OCI-LY3 (cell line): ENCODE data around the gene SF3A2.

Experiments
- H2AFZ ChIP-seq: fragments of 200-600, 300-600 bp; shearing (Covaris generic); 2 replicates; pipeline ENCODE4 v1.6.0; 2014; ENCODE audit warnings: antibody characterized with exemption, low read depth, low read length
- H3K27ac ChIP-seq: fragments of 200-600, 300-600 bp; sonication (generic); 2 replicates; pipeline ENCODE4 v1.5.1; 2014; ENCODE audit warnings: mild to moderate bottlenecking, low read length, moderate library complexity, mixed read lengths
- H3K27me3 ChIP-seq: fragments of 200-600, 300-600 bp; sonication (generic); 2 replicates; pipeline ENCODE4 v1.6.1; 2014; ENCODE audit warnings: low read depth, low read length, mixed read lengths
- H3K36me3 ChIP-seq: fragments of 200-600, 300-600 bp; sonication (generic); replicated peaks from 2 replicates; pipeline ENCODE3; 2014; ENCODE audit warnings: low read depth, low read length, mixed read lengths
- H3K4me1 ChIP-seq: fragments of 300-600, 200-600 bp; sonication (generic); 2 replicates; pipeline ENCODE4 v1.6.1; 2014; ENCODE audit warnings: low read length, mixed read lengths
- H3K4me2 ChIP-seq: fragments of 200-600, 300-600 bp; sonication (generic); 2 replicates; pipeline ENCODE4 v1.6.1; 2014; ENCODE audit warnings: low read length, mixed read lengths
- H3K4me3 ChIP-seq: fragments of 300-600, 200-600 bp; sonication (generic); 2 replicates; pipeline ENCODE4 v1.5.1; 2014; ENCODE audit warnings: antibody characterized with exemption, mild to moderate bottlenecking, low read length, moderate library complexity
- H3K79me2 ChIP-seq: fragments of 300-600, 200-600 bp; shearing (Covaris generic); 2 replicates; pipeline ENCODE4 v1.6.1; 2014; ENCODE audit warnings: mild to moderate bottlenecking, low read length, mixed read lengths
- H3K9ac ChIP-seq: fragments of 300-600, 200-600 bp; shearing (Covaris generic); 2 replicates; pipeline ENCODE4 v1.6.0; 2014; ENCODE audit warnings: mild to moderate bottlenecking, low read length, moderate library complexity
- H3K9me3 ChIP-seq: fragments of 200-600, 300-600 bp; shearing (Covaris generic); 2 replicates; pipeline ENCODE4 v1.6.1; 2014; ENCODE audit warnings: low read length, mixed read lengths; ENCODE audit not compliant: insufficient read depth
- H4K20me1 ChIP-seq: fragments of 200-600, 300-600 bp; sonication (generic); 2 replicates; pipeline ENCODE4 v1.6.1; 2016; ENCODE audit warnings: low read length, mixed read lengths; ENCODE audit not compliant: insufficient read depth
- EZH2phosphoT487 ChIP-seq: fragments of 200-600 bp; shearing (Covaris generic); IDR thresholded peaks from 2 replicates; pipeline ENCODE4 v1.6.1; 2018; ENCODE audit warnings: antibody characterized with exemption, mixed run types, low read depth
- TF ChIP-seq, protein P1 (sequence below): fragments of 200-600, 300-600 bp; sonication (generic); IDR thresholded peaks from 2 replicates; pipeline ENCODE4 v1.5.1; 2014; ENCODE audit warnings: antibody characterized with exemption, low read length, low read depth

Gene SF3A2

DNA sequence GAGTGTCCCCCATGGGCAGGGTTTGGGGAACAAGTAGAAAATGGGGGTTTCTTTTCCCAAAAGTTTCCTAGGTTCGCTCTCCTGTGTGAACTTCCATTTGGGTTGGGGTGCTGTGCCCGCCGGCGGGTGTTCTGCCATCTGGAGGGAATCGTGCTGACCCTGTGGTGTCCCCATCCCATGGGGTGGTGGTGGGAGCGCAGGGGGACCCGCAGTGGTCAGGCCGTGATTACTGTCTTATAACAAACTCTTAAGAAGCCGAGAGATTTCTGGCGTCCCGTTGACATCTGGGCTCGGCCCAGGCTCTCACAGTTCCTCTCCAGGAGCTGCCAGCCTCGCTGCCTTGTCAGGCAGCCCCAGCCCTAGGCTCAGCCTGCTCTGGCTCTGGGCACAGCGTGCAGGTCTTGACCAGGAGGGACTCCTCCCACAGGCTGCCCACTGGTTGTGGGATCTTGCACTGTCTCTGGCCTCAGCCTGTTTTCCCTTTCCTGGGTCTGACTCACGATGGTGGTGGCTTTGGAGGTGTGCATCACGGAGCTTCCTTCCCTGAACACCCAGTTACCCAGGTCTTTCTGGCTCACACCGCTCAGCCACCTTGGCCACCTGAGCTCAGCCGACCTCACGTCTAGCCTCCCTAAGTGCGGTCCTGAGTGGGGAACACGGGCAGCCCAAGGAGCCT is 35.0 kb upstream of the SF3A2 start:
- H3K27ac ChIP-seq, result no peak overlapping the region
- TF ChIP-seq EZH2phosphoT487, result no peak
- TF ChIP-seq, protein P1, sequence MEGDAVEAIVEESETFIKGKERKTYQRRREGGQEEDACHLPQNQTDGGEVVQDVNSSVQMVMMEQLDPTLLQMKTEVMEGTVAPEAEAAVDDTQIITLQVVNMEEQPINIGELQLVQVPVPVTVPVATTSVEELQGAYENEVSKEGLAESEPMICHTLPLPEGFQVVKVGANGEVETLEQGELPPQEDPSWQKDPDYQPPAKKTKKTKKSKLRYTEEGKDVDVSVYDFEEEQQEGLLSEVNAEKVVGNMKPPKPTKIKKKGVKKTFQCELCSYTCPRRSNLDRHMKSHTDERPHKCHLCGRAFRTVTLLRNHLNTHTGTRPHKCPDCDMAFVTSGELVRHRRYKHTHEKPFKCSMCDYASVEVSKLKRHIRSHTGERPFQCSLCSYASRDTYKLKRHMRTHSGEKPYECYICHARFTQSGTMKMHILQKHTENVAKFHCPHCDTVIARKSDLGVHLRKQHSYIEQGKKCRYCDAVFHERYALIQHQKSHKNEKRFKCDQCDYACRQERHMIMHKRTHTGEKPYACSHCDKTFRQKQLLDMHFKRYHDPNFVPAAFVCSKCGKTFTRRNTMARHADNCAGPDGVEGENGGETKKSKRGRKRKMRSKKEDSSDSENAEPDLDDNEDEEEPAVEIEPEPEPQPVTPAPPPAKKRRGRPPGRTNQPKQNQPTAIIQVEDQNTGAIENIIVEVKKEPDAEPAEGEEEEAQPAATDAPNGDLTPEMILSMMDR, result no peak
- no peak overlapping the region for H3K4me2 ChIP-seq
- H3K4me3 ChIP-seq, result no peak overlapping the region
- no peaks in the 10 kb centered on the region for H3K27me3 ChIP-seq
- H3K9me3 ChIP-seq, result no peaks in the 10 kb centered on the region
- no peak overlapping the region for H2AFZ ChIP-seq
- peaks cover 42% of the 10 kb centered on the region for H4K20me1 ChIP-seq
- peaks cover 32% of the 10 kb centered on the region for H3K79me2 ChIP-seq
- no peak overlapping the region for H3K9ac ChIP-seq
- no peaks in the 10 kb centered on the region for H3K4me1 ChIP-seq
- peaks cover 24% of the 10 kb centered on the region for H3K36me3 ChIP-seq

DNA sequence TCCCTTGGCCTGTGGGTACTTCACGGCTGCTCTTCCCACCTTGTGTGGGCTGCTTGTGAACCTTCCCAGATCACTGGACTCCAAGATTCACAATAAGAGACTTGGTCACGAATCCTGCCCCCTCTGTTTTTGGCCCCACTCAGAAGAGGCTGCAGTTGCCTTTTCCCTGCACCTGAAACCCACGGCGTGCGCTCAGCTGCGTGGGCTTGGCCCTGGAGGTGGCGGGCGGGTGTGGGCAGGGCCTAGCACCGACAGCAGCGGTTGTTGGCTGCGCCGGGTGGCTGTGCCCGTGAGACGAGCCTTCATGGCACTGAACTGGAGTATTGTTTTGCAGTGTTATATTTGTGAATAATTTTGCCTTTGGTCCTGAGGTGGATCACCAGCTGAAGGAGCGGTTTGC is 34.3 kb upstream of the SF3A2 start:
- no peak overlapping the region for H3K9ac ChIP-seq
- peaks cover 30% of the 10 kb centered on the region for H3K36me3 ChIP-seq
- H4K20me1 ChIP-seq, result peaks cover 34% of the 10 kb centered on the region
- H3K9me3 ChIP-seq, result no peaks in the 10 kb centered on the region
- no peaks in the 10 kb centered on the region for H3K27me3 ChIP-seq
- H3K4me3 ChIP-seq, result no peak overlapping the region
- no peaks in the 10 kb centered on the region for H3K4me1 ChIP-seq
- peaks cover 24% of the 10 kb centered on the region for H3K79me2 ChIP-seq
- no peak overlapping the region for H2AFZ ChIP-seq
- TF ChIP-seq, protein P1, result no peak
- no peak for TF ChIP-seq EZH2phosphoT487
- H3K4me2 ChIP-seq, result no peak overlapping the region
- no peak overlapping the region for H3K27ac ChIP-seq

DNA sequence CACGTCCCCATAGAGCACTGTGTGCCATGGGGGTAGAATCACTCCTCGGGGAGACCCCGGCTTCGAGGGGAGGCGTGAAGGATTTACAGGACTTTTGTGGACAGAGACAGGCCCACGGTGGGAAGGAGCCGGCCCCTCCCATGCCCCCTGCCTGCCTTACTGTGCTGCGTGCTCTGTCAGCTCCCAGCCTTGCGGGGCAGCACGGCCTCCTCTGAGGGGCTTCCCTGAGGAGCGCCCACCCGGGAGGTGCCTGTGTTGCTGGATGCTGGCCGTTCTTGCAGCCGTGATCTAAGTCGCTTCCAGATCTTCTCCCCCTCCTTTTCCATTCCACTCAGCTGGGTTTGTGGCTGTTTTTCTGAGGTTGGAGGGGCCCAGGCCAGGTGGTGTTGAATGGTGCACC is 29.6 kb upstream of the SF3A2 start:
- no peak overlapping the region for H3K27ac ChIP-seq

DNA sequence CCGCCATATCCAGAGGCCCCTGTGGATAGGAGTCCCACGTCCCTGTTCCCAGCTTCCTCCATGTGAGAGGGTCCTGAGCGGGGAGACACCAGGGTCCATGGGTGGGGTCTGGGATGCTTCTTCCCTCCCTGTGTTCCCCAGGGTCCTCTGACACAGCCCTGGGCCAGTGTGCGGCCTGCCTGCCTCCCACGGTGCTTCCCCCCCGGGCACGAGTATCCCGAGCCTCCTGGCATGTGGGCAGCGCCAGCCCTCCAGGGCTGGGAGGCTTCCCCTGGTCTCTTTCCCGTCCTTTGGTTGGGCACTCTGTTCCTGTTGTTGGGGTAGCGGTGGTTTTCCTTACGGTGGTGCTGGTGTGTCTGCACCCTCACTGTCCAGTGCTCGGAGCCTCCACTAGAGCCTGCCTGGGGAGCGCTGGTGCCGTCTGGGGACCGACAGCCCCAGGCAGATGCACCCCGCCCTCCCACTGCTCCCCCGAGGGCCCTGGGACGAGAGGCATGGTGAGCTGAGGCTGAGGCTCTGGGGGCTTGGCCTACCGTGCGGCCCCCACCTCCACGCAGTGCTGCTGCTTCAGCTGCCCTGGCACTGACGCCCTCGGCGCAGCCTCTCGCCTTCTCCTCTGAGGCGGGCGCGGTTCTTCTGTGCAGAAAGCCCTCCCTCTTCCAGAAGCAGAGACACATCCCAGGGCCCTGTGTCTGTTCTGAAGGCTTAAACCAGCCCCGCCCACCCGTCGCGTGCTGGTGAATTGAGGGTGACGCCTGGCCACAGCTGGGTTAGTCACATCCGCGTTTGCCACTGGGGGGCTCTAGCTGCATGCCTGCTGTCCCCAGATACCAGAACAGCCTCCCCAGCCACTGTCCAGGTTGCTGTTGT is 28.4 kb upstream of the SF3A2 start:
- Histone ChIP-seq H3K4me1 (no peaks in the 10 kb centered on the region), H3K79me2 (no peaks in the 10 kb centered on the region), H3K36me3 (peaks cover 55% of the 10 kb centered on the region), H4K20me1 (peaks cover 11% of the 10 kb centered on the region; the same call in 1 of the 2 replicates), H3K27me3 (no peaks in the 10 kb centered on the region), H3K9ac (no peak overlapping the region), H2AFZ (no peak overlapping the region), H3K27ac (no peak overlapping the region), H3K4me2 (no peak overlapping the region), H3K9me3 (no peaks in the 10 kb centered on the region), H3K4me3 (no peak overlapping the region)
- TF ChIP-seq, protein P1, result peak; percentile 29; the same call in 1 of the 2 replicates
- no peak for TF ChIP-seq EZH2phosphoT487

More for the DNA sequence above, 29.6 kb upstream of the SF3A2 start:
- no peaks in the 10 kb centered on the region for H3K9me3 ChIP-seq
- peaks cover 54% of the 10 kb centered on the region for H3K36me3 ChIP-seq
- H3K4me3 ChIP-seq, result no peak overlapping the region
- no peaks in the 10 kb centered on the region for H3K4me1 ChIP-seq
- H3K27me3 ChIP-seq, result no peaks in the 10 kb centered on the region
- no peak overlapping the region for H2AFZ ChIP-seq
- no peak overlapping the region for H3K4me2 ChIP-seq
- TF ChIP-seq, protein P1, result no peak
- no peak for TF ChIP-seq EZH2phosphoT487
- no peaks in the 10 kb centered on the region for H3K79me2 ChIP-seq
- no peak overlapping the region for H3K9ac ChIP-seq
- peaks cover 12% of the 10 kb centered on the region for H4K20me1 ChIP-seq
